GM18517 (cell line): ENCODE data around the gene GRIK3.
"Not testable (repeated sequence)": the region's sequence is repeated elsewhere in the genome, so short reads cannot be mapped to it uniquely, and the experiment has no call there.

Experiments
- ATAC-seq: cut with Tn5 transposase; IDR thresholded peaks from one replicate; pipeline ENCODE4 v1.9.1; 2021; ENCODE audit warnings: mild to moderate bottlenecking, moderate library complexity; ENCODE audit not compliant: unreplicated experiment

The GRIK3 gene

GRCh38 chr1:36911561-36912364, 122.6 kb downstream of the GRIK3 start:
- no peak for ATAC-seq

GRCh38 chr1:36910886-36911540, 123.3 kb downstream of the GRIK3 start:
- no peak for ATAC-seq

GRCh38 chr1:36909946-36910725, 124.2 kb downstream of the GRIK3 start:
- no peak for ATAC-seq

- ATAC-seq = not testable (repeated sequence)
These were observed 125.0 kb downstream of the GRIK3 start for GRCh38 chr1:36909359-36909758.

GRCh38 chr1:36908096-36908495, 126.2 kb downstream of the GRIK3 start:
- no peak for ATAC-seq

- no peak for ATAC-seq
These were observed 127.8 kb downstream of the GRIK3 start for GRCh38 chr1:36906555-36906954.

GRCh38 chr1:36905941-36906340, 128.4 kb downstream of the GRIK3 start:
- ATAC-seq = no peak

- ATAC-seq = no peak
These were observed 134.2 kb downstream of the GRIK3 start for GRCh38 chr1:36900128-36900527.

GRCh38 chr1:36897813-36898212, 136.5 kb downstream of the GRIK3 start:
- ATAC-seq = not testable (repeated sequence)

- no peak for ATAC-seq
These were observed 139.5 kb downstream of the GRIK3 start for GRCh38 chr1:36894824-36895223.

- no peak for ATAC-seq
These were observed 143.5 kb downstream of the GRIK3 start for GRCh38 chr1:36890776-36891175.

- no peak for ATAC-seq
These were observed 144.7 kb downstream of the GRIK3 start for GRCh38 chr1:36889478-36890226.

- ATAC-seq = no peak
These were observed 145.4 kb downstream of the GRIK3 start for GRCh38 chr1:36888811-36889477.

- no peak for ATAC-seq
These were observed 148.6 kb downstream of the GRIK3 start for GRCh38 chr1:36885540-36886357.

GRCh38 chr1:36884801-36885200, 149.5 kb downstream of the GRIK3 start:
- no peak for ATAC-seq

- no peak for ATAC-seq
These were observed 150.2 kb downstream of the GRIK3 start for GRCh38 chr1:36884029-36884701.

GRCh38 chr1:36883315-36883949, 150.9 kb downstream of the GRIK3 start:
- ATAC-seq = no peak

GRCh38 chr1:36882536-36883285, 151.6 kb downstream of the GRIK3 start:
- no peak for ATAC-seq
